ENCODE data around the gene FGF8.
"Not testable (repeated sequence)": the region's sequence is repeated elsewhere in the genome, so short reads cannot be mapped to it uniquely, and the experiment has no call there.

Gene FGF8, protein sequence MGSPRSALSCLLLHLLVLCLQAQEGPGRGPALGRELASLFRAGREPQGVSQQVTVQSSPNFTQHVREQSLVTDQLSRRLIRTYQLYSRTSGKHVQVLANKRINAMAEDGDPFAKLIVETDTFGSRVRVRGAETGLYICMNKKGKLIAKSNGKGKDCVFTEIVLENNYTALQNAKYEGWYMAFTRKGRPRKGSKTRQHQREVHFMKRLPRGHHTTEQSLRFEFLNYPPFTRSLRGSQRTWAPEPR

DNA sequence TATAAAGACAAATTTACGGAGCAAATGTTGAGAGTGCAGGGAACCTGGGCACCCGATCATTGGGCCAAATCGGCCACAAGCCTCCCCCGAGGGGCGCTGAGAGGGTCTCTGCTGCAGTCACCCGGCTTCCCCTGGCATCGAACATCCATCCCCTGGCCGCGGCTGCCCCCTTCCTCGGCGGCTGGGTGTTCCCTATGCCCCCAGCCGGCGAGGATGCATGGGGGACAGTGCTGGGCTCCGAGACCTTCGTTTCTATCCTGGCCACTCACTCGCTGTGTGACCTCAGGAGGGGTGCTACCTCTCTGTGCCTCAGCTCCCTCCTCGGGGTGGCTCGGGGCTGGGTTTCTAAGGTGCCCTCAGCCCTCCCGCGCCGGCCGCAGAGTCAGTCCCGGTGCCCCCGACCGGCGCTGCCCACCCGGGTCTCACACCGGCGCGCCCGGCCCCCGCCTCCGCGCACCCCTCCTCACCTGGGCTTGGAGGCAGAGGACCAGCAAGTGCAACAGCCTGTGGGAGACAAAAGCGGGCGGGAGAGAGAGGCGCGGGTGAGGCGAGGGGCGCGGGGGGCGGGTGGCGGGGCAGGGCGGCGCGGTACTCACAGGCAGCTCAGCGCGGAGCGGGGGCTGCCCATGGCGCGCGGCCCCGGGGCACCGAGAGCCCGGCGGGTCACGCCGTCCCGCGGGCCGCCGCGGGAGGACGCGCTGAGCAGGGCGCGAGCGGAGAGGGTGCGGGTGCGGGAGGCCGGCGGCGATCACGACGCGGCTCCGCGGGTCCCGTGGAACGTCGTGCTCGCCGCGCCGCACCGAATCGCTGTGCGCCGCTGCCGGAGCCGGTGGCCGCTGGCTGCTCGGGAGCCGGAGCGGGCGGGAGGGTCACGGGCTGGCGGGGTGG is at the start of gene FGF8:
TSS of gene FGF8 (minus strand) at position 842 of the 888 bp plus-strand sequence. CDS start at position 628, 214 bp downstream.
- no peak for DNase-seq

DNA sequence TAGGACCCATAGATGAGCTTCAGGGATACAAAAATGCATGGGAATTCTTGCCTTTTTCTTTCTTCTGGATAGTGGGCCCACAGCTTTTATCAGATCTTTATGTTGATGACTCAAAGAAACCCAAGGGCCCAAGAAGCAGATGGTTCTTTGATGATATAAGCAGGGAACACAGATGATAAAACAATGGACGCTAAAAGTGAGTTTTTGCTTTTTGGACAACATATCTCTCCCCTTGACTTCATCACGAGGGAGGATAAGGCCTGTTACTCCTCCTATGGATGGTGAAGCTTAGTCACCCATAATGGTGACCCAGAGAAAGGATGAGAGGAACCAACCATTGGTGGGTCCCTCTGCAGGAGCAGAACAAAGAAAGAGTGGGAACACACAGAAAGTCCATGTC is 48.8 kb upstream of the FGF8 start:
- no peak for DNase-seq

DNA sequence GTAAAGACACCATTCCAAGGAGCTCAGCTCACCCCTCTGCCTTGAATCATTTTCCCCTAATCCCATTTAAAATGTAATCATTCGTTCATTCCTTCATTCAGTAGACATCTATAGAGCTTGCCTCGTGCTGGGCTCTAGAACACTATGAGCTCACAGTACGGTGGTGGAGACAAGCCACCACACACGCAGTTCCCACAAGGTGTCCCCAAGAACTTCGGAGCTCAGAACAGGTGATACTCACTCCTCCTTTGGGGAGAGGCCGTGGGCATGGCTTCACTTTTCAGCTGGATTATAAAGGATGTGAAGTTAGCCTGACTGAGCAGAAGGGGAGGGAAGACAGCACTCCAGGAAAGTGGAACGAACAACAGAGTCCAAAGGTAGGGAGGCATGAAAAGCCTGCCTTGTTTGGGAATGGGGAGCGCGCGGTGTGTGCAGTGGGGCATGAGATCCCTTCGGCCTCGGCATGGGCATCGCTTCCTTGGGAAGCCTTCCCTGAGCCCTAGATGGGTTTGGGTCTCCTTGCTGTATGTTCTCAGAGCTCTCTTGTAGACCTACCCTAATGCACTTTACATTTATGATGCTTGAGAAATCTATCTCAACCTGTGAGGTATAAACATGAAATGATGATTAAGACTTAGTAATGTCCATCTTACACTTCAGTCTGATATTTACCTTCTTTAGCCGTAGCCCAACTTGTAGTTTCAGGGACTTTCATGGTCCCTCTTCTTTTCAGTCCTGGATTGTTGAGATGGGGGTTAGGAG is 43.1 kb upstream of the FGF8 start:
- DNase-seq, result no peak

DNA sequence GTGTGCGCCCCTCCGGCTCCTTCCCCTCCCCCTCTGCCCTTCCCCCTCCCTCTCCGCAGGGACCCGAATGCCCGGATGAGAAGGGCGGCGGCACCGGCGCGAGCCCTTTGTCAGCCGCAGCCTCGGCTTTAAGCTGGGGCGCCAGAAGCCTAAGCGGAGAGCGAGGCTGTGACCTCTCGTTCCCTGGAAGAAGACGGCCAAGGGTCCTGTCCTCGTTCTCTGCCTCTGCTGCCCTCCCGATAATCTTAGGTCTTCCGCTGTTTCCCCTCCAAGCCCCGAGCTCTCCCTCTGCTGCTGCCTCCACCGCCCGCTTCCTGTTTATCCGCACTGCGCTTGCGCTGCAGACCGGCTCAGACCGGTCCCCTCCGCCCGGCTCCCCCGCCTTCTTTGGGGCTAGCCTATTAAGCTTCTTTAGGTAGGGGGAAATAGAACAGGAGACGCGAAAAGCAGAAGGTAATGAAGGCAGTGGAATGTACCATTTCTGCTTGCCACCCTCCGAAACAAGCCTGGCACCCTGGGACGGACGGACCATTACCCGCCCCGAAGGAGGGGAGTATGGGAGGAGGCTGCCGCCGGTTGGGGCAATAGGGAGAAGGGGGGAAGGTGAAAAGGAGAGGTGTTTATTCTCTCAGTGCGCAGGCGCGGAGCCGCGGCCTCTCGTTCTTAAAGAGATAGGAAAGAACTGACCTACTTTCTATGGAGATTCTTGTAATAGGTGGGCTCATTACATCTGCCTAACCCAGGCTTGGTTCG is 42.4 kb upstream of the FGF8 start, which contains the start of gene OGA:
TSS of gene OGA (minus strand) at position 326 of the 753 bp plus-strand sequence. CDS start 422 bp downstream, outside the sequence.
- peak; percentile 100 for DNase-seq

DNA sequence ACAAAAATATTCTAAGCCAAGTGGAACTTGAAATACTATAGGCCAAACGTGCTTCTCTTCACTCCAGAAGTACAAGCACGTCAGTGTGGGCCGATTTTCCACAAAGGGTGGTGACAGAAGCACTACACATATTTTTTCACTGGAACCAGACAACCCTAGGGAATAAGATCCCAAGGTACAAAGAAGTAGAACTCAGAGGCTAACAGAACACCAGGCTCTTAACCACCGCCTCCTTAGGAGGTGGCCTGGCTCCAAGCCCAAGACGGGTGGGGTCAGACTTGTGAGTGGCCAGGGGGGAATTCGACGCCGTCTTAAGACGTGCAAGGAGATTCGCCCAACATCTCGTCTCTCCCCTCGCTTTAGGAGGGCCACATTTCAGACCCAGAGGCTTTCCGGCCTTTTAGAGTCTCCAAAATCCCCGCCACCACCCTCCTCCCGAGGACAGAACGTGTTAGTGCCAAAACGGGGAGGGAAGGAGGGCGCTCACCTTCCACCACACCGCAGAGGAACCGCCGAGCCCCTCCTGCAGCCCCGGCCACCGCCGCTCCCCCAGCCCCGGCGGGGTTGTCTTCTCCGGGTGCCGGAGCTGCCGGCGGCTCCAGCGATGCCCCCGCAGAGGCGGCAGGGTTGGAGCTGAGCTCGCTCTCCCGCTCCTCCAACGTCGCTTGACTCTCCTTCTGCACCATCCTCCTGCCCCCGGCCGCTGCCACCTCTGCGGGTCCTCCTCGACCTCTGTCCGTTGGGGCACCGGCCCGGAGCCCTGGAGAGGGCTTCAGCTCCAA is 41.6 kb upstream of the FGF8 start:
- peak; percentile 47 for DNase-seq

DNA sequence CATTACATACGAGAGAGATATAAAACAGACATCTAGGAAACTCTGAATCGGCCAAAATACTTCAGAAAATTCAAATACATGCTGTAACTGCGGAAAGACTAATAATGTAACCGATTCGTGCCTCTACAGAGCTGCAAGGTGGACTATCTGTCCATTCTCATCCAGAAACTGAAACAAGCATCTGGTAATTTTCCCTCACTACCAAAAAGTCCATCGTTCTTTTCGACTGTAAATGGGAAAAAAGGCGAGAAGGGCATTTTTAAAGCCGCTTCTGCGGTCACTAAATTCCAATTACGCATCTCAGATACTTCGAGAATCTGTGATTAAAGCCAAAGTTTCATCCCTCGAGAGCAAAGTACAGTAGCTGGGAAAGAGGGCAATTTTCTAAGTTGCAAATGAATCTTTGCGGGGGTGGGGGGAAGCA is 41.0 kb upstream of the FGF8 start:
- no peak for DNase-seq

DNA sequence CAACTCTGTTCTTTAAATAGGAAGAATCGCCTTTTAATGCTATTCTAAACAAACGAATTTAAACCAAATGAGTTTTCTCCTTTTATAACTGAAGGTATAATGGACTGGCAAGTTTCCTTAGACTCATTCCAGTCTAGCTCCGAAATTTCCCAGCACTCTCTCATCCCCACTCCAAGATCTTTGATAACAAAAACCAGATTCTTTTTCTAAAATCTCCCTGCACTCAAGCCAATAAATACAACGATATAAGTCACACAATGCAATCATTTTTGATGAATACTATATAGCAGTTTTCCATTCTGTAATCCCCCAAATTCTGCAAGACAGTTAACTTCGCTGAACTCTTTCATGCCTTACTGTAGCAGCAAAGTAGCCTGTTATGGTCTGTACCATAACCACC is 40.5 kb upstream of the FGF8 start:
- DNase-seq, result no peak

DNA sequence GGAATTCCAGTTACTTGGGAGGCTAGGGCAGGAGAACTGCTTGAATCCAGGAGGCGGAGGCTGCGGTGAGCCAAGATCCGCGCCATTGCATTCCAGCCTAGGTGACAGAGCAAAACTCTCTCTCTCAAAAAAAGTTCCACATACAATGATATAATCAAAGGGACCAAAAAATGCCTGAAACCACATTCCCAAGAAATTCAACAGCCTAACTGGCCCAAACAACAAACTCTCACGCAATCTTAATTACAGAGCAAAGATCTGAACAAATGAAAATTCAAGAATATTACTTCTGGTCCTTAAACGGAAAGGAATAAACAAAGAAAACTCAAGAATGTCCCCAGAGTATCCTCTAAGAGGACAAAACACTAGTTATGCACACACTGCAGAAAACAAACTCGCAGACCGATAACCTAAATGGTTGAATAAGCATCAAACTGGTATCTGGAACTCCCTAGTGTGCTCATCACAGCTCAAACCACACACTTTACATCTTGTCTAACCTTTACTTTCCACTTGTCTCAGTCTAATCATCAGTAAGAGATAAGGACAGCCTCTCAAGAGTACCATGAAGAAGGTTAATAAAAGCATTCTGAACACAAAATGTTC is 38.7 kb upstream of the FGF8 start:
- DNase-seq, result peak; percentile 20

DNA sequence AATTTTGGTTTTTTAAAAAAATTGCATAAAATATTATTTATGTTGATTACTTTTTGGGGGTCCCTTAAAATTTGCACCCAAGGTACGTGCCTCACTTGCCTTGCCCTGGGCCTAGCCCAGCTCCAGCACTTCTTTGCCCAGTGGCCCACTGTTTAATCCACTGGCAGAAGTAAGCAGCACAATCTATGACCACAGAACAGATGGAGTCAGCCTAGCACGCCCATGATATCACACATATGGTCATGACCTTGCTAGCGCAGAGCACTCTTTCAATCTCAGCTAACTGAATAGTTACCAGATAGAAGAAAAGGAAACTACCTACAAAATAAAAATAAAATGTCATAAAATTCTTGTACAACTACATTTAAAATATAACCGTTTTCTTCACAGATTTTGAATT is 36.7 kb upstream of the FGF8 start:
- no peak for DNase-seq

DNA sequence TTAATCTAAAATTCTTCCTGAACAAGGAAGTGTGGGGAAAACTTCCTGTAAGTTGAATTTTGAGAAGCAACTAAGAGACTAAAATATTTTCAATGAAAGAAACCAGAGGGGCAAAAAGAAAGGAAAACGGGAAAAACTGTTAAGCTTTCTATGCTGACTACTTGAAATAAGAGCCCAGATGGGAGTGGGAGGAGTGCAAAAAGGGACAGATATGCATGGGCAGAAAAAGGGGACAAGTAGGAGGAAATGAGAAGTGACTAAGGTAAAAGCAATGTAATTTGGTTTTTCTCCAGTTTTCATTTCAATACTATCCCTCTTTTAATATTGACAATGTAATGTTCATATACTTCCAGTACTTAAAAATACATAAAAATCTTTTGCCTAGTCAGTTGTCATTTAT is 31.2 kb upstream of the FGF8 start:
- no peak for DNase-seq

DNA sequence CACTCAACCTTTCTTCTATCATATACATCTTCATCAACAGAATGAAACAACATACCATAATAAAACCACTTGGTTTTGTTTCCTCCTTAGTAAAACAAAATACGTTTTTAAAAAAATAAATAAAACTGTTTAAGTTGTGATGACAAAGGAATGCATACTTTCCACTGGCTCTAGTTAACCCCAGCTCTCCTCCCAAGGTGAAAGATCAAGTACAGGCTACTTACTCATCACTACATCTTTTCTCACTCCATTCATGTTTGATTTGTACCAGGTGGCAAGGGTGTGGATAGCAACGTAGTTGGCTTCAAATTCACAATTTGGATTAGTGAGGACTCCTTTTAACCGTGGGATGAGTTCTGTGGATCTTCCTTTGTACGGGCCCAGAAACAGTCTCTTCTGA is 27.6 kb upstream of the FGF8 start:
- no peak for DNase-seq

DNA sequence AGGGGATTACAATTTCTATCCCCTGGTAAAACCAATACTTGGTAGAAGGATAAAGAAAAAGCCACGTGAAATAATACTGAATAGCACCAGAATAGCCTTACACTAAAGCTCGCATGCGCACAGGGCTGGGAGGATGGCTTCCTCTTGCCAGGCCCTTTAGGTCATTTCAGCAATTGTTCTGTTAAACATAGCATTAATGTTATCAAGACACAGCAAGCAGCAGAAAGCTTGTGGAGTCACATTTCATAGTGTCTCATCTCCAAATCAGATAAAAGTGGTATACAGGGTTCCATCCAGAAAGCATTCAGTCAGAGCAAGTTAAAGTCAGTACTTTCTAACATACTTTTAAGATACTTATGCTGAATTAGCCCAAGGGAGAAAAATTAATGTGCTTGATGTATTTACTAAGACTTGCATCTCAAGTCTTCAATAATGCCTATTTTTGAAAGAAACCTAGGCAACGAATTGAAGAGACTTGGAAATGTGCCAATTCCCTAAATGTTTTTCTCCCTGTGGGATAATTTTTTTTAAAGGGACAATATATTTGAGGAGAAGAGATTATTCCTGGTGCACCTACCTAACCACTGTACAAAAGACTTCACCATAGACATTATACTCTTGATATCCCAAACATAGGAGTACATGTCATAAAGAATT is 21.6 kb upstream of the FGF8 start:
- no peak for DNase-seq

DNA sequence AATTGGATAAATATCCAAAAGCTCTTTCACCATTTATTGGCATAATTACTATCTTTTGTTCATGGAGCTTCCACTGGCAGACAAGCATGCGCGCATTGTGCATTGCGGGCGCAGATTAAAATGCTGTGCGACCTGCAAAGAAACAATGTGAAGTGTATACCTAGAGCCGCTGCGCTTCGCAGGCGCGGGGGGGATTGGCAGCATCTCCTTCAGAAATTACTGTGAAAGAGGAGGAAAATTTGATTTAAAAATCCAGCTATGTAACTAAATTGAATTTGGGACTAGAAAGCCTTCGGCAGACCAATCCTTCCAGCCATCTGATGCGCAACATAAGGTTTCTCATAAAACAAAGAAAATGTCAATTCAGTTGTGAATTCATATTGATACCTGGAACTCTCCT is 17.6 kb upstream of the FGF8 start:
- DNase-seq, result no peak

DNA sequence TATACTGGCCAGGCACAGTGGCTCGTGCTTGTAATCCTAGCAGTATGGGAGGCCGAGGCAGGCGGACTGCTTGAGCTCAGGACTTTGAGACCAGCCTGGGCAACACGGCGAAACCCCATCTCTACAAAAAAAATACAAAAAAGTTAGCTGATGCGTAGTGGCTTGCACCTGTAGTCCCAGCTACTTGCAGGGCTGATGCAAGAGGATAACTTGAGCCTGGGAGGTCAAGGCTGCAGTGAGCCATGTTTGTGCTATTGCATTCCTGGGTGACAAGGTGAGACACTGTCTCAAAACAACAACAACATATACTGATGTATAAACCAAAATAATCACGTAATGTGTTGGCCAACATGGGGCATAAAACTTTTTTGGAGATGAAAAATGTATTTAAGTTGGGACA is 13.8 kb upstream of the FGF8 start:
- DNase-seq, result no peak

DNA sequence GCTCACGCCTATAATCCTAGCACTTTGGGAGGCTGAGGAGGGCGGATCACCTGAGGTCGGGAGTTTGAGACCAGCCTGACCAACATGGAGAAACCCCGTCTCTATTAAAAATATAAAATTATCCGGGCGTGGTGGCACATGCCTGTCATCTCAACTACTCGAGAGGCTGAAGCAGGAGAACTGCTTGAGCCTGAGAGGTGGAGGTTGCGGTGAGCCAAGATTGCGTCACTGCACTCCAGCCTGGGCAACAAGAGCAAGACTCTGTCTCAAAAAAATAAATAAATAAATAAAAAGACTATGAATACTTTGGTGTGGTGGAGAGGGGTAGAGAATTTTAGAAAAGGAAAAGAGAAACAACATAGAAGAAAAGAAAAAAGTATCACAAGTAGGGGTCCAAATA is 13.3 kb upstream of the FGF8 start:
- not testable (repeated sequence) for DNase-seq

DNA sequence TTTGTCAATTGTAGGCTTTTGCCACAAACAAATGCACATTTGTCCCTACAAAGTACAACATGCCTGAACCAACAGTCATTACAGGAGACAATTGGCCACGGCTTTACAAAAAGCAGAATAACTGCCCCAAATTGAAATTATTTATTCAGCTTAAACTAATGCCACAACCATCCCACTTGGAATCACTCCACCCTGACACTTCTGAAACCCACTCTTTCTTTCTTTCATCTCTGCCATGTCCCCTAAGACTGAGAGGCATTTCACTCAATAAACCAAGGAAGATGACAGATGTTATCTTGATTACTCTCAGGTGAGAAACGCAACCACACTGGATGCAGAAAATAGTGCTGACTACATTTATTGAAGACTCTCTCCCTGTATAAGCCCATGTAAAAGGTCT is 9.9 kb upstream of the FGF8 start:
- DNase-seq, result no peak

DNA sequence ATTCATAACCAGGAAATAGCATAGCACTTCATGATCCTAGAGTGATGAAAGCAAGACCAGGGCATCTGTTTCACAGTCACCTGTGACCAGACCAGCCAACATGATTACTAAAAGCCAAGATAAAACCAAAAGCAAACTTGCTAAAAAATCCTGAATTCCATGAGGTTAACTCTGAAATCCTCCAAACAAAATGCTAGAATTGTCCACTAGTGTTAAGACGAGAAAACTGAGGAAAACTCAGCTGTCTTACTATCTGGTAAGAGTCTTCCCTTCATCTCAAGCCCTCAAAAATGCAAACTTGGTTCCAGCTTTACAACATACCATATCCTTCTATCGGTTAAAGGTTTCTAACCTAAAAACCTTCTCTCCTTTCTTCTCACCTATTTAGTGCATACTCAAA is 8.6 kb upstream of the FGF8 start:
- no peak for DNase-seq

DNA sequence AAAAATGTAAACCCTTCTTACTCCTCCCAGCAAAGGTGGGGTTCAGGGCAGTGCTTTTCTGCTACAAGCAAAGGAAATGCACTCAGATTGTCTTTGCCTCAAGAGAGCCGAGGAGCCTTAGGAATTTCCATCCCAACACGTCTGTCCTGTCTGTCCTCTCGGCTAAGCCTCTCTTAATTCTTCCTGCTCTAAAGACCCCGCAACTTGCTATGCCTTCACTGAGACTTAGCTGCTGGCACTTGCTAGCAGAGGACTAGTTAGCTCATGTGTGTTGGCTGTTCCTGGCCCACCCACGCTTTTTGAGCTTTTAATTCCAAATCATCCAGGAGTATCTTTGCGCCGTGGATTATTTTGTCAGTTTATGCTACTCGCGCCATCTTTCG is 7.8 kb upstream of the FGF8 start:
- DNase-seq, result no peak

DNA sequence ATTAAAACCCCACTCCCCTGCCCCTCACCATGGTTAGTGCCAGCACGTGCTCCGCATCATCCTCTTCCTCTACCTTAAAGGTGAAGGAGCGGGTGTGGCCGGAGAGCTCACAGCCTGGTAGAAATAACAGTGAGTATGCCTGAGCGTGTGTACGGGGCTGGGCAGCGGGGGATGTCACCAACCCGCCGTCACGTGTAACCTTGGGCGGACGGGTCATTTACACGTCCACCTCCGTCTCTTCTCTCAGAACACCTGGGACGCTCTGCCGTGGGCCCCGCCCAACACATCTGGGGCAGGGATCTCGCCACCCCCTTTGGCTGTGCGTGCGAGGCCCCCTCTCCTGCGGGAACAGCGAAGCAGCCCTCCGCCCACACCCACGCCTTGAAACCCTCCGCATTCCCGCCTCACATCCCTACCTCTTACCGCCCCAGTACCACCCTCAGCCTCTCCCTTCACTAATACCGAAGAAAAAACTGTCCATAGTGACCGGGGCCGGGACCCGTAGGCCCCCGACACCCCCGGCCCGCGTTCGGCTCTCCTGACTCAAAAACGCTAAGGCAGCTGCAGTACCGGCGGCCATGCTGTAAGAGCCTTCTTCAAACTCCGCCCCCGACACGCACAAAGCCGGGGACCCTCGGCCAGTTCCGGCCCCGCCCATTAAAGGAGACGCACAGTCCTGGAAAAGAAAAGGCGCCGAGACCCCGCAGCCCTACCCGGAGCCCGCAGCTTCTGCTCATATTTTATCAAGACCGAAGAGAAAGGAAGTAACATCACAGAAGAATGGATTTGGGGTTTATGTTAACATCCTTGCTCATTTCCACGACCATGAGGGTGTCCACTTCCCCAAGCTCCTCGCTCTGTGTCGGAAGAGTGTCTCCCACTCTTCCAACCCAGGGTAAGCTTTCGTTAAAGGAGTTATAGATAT is 7.2 kb upstream of the FGF8 start, which contains the start of gene NPM3:
TSS of gene NPM3 (minus strand) at position 636 of the 925 bp plus-strand sequence. CDS start at position 580, 56 bp downstream.
- peak; percentile 80 for DNase-seq
